Superior temporal gyrus (tissue), 1 donor: ENCODE results near the gene SUPT20HL2.
"Not testable (repeated sequence)": the region's sequence is repeated elsewhere in the genome, so short reads cannot be mapped to it uniquely, and the experiment has no call there.

Source experiments
- DNase-seq: peaks from one replicate; pipeline ENCODE4 v3.0.0-alpha.2; 2016; ENCODE audit errors: extremely low spot score

The SUPT20HL2 gene

GRCh38 chrX:24314019-24314635, at the start of gene SUPT20HL2:
SUPT20HL2 (minus strand) TSS chrX:24314069; CDS start chrX:24313315, 754 bp downstream.
- DNase-seq, result no peak

- DNase-seq, result not testable (repeated sequence)
Measured at GRCh38 chrX:24362089-24362745, 48.3 kb upstream of the SUPT20HL2 start.

GRCh38 chrX:24360272-24360671, 46.4 kb upstream of the SUPT20HL2 start, which contains the start of gene SUPT20HL1:
SUPT20HL1 (plus strand) TSS chrX:24360639; CDS start chrX:24362761, 2,122 bp downstream.
- DNase-seq, result no peak

GRCh38 chrX:24357106-24357505, 43.2 kb upstream of the SUPT20HL2 start:
- DNase-seq, result no peak

- DNase-seq, result no peak
Measured at GRCh38 chrX:24355095-24355494, 41.2 kb upstream of the SUPT20HL2 start.

GRCh38 chrX:24350217-24350616, 36.3 kb upstream of the SUPT20HL2 start:
- no peak for DNase-seq

- no peak for DNase-seq
Measured at GRCh38 chrX:24347881-24348280, 34.0 kb upstream of the SUPT20HL2 start.

GRCh38 chrX:24343719-24344118, 29.9 kb upstream of the SUPT20HL2 start:
- no peak for DNase-seq

GRCh38 chrX:24341795-24342194, 27.9 kb upstream of the SUPT20HL2 start:
- no peak for DNase-seq

GRCh38 chrX:24340501-24340900, 26.6 kb upstream of the SUPT20HL2 start:
- DNase-seq, result no peak

- DNase-seq, result no peak
Measured at GRCh38 chrX:24339911-24340310, 26.0 kb upstream of the SUPT20HL2 start.

- no peak for DNase-seq
Measured at GRCh38 chrX:24335871-24336270, 22.0 kb upstream of the SUPT20HL2 start.

GRCh38 chrX:24334461-24334860, 20.6 kb upstream of the SUPT20HL2 start:
- DNase-seq, result no peak

- no peak for DNase-seq
Measured at GRCh38 chrX:24333371-24333770, 19.5 kb upstream of the SUPT20HL2 start.

- no peak for DNase-seq
Measured at GRCh38 chrX:24332878-24333277, 19.0 kb upstream of the SUPT20HL2 start.

- DNase-seq, result no peak
Measured at GRCh38 chrX:24325231-24325630, 11.4 kb upstream of the SUPT20HL2 start.

- no peak for DNase-seq
Measured at GRCh38 chrX:24321741-24322395, 8.0 kb upstream of the SUPT20HL2 start.

GRCh38 chrX:24317567-24317966, 3.7 kb upstream of the SUPT20HL2 start:
- DNase-seq, result no peak

GRCh38 chrX:24316111-24316510, 2.2 kb upstream of the SUPT20HL2 start:
- no peak for DNase-seq

- DNase-seq, result not testable (repeated sequence)
Measured at GRCh38 chrX:24312249-24312607, 1.6 kb downstream of the SUPT20HL2 start.

- DNase-seq, result not testable (repeated sequence)
Measured at GRCh38 chrX:24311507-24312248, 2.2 kb downstream of the SUPT20HL2 start.

- DNase-seq, result not testable (repeated sequence)
Measured at GRCh38 chrX:24310916-24311315, 3.0 kb downstream of the SUPT20HL2 start.
